Spleen (tissue), 7 donors: ENCODE measurements around the gene GNG7.

Experiments used
- CTCF ChIP-seq, 11 experiments: fragments of 200-600 bp in 7 of 11; fragments of 450-650 bp in 4 of 11; sonication (generic) in 4 of 11; IDR thresholded peaks in 8 of 11; conservative IDR thresholded peaks in 3 of 11; 1 replicate in 7 of 11; 2 replicates in 4 of 11; pipeline versions ENCODE4 v1.4.0 to v1.8.0; 2016 to 2021; ENCODE audit warnings: antibody characterized with exemption in 11 of 11, inconsistent platforms in 4 of 11, mild to moderate bottlenecking in 1 of 11
- POLR2A ChIP-seq, 3 donors: fragments of 450-650 bp; IDR thresholded peaks; one replicate each; pipeline ENCODE4 v1.5.1; 2017; ENCODE audit warnings: antibody characterized with exemption in 3 of 3, mild to moderate bottlenecking in 1 of 3
- POLR2AphosphoS5 ChIP-seq, 3 donors: sonication (generic); formaldehyde crosslinking; IDR thresholded peaks; one replicate each; pipeline ENCODE4 v1.5.1; 2017; ENCODE audit warnings: antibody characterized with exemption in 3 of 3
- donor health status: DM: no; HTN: no; CAD: no; lungs with moderate emphysema.
- donor health status: DM: no; HTN: no; CAD: no.
- donor health status: DM: no; HTN: no; CAD: no.

GRCh38 chr19:2634960-2635359 lies 67.5 kb downstream of the GNG7 start:
- no peak for TF ChIP-seq CTCF (IDR thresholded peaks at IDR 0.05 in 8 of 11, conservative IDR thresholded peaks at IDR 0.05 in 3 of 11)
- no peak for TF ChIP-seq POLR2A (IDR thresholded peaks at IDR 0.05)
- peak in 1 of 3 donors; percentile 10 for TF ChIP-seq POLR2AphosphoS5 (IDR thresholded peaks at IDR 0.05)
